Neural cell (in vitro differentiated cells): ENCODE results near the gene XPR1. TPM values are rescaled to one million over a fixed set of nuclear protein-coding genes. Genes with fewer than 3 reads are reported as not detected.

ENCODE experiments used
- H2AFZ ChIP-seq: fragments of 200-600, 300-800 bp; sonication (generic), shearing (Covaris generic); 2 replicates; pipeline ENCODE4 v1.6.0; 2014; ENCODE audit warnings: low read depth, mild to moderate bottlenecking, antibody characterized with exemption, low read length, moderate library complexity
- H3F3A ChIP-seq: fragments of 200-600 bp; shearing (Covaris generic); 2 replicates; pipeline ENCODE4 v1.6.1; 2016; ENCODE audit warnings: mild to moderate bottlenecking, moderate library complexity, mixed read lengths, antibody characterized with exemption, low read length; ENCODE audit not compliant: insufficient read depth, poor library complexity, severe bottlenecking
- H3K27ac ChIP-seq: fragments of 200-600, 300-800 bp; sonication (generic), shearing (Covaris generic); 2 replicates; pipeline ENCODE4 v1.5.1; 2014; ENCODE audit warnings: mild to moderate bottlenecking, low read length, moderate library complexity
- H3K27me3 ChIP-seq: fragments of 300-800, 200-600 bp; sonication (generic), shearing (Covaris generic); 2 replicates; pipeline ENCODE4 v1.6.0; 2014; ENCODE audit warnings: mild to moderate bottlenecking, low read depth, low read length, moderate library complexity; ENCODE audit not compliant: insufficient read depth
- H3K36me3 ChIP-seq: fragments of 300-800, 200-600 bp; sonication (generic), shearing (Covaris generic); 2 replicates; pipeline ENCODE4 v1.5.1; 2014; ENCODE audit warnings: mild to moderate bottlenecking, antibody characterized with exemption, low read length, moderate library complexity; ENCODE audit not compliant: insufficient read depth
- H3K4me2 ChIP-seq: fragments of 300-800, 200-600 bp; sonication (generic), shearing (Covaris generic); 2 replicates; pipeline ENCODE4 v1.6.0; 2014; ENCODE audit warnings: mild to moderate bottlenecking, low read length
- H3K4me3 ChIP-seq: fragments of 300-800, 200-600 bp; sonication (generic), shearing (Covaris generic); 2 replicates; pipeline ENCODE4 v1.5.1; 2014; ENCODE audit warnings: mild to moderate bottlenecking, low read length, moderate library complexity
- H3K79me2 ChIP-seq: fragments of 200-600 bp; shearing (Covaris generic); replicated peaks from 2 replicates; pipeline ENCODE4 v1.6.0; 2014; ENCODE audit warnings: mild to moderate bottlenecking, low read length, moderate library complexity; ENCODE audit not compliant: insufficient read depth
- H3K9ac ChIP-seq: fragments of 300-800, 200-600 bp; sonication (generic), shearing (Covaris generic); 2 replicates; pipeline ENCODE4 v1.6.1; 2016; ENCODE audit warnings: mild to moderate bottlenecking, low read length, mixed read lengths
- H3K9me2 ChIP-seq: fragments of 200-600 bp; shearing (Covaris generic); 2 replicates; pipeline ENCODE4 v1.6.1; 2016; ENCODE audit warnings: mild to moderate bottlenecking, low read length, mixed read lengths; ENCODE audit not compliant: insufficient read depth
- H3K9me3 ChIP-seq: fragments of 200-600, 300-800 bp; sonication (generic), shearing (Covaris generic); 2 replicates; pipeline ENCODE4 v1.6.1; 2016; ENCODE audit warnings: mild to moderate bottlenecking, mixed run types, low read length, moderate library complexity, mixed read lengths
- H4K20me1 ChIP-seq: fragments of 200-600 bp; shearing (Covaris generic); 2 replicates; pipeline ENCODE4 v1.6.1; 2016; ENCODE audit warnings: mild to moderate bottlenecking, mixed run types; ENCODE audit not compliant: insufficient read depth
- CTCF ChIP-seq: fragments of 450-650 bp; IDR thresholded peaks from 2 replicates; pipeline ENCODE4 v1.5.1; 2014; ENCODE audit warnings: antibody characterized with exemption, mild to moderate bottlenecking, moderate library complexity; ENCODE audit not compliant: poor library complexity, severe bottlenecking
- EP300 ChIP-seq: fragments of 450-650 bp; conservative IDR thresholded peaks from 2 replicates; pipeline ENCODE4 v1.6.1; 2014; ENCODE audit warnings: antibody characterized with exemption, mild to moderate bottlenecking, moderate library complexity; ENCODE audit not compliant: poor library complexity, severe bottlenecking
- EZH2 ChIP-seq: fragments of 200-600, 300-800 bp; shearing (Covaris generic), sonication (generic); IDR thresholded peaks from 2 replicates; pipeline ENCODE4 v1.6.1; 2014; ENCODE audit warnings: antibody characterized with exemption, low read length, borderline replicate concordance, mild to moderate bottlenecking; ENCODE audit not compliant: insufficient read depth, poor library complexity, severe bottlenecking
- MXI1 ChIP-seq: fragments of 450-650 bp; conservative IDR thresholded peaks from 2 replicates; pipeline ENCODE4 v1.6.1; 2014; ENCODE audit warnings: antibody characterized with exemption, mild to moderate bottlenecking; ENCODE audit not compliant: poor library complexity, severe bottlenecking
- POLR2AphosphoS5 ChIP-seq: IDR thresholded peaks from 2 replicates; pipeline ENCODE4 v1.6.1; 2012
- RAD21 ChIP-seq: fragments of 450-650 bp; conservative IDR thresholded peaks from 2 replicates; pipeline ENCODE4 v1.6.1; 2014; ENCODE audit warnings: antibody characterized with exemption, mild to moderate bottlenecking, moderate library complexity
- SMC3 ChIP-seq: fragments of 450-650 bp; conservative IDR thresholded peaks from 2 replicates; pipeline ENCODE4 v1.6.1; 2014; ENCODE audit warnings: antibody characterized with exemption, mild to moderate bottlenecking, moderate library complexity; ENCODE audit not compliant: poor library complexity
- TAF1 ChIP-seq: IDR thresholded peaks from 2 replicates; pipeline ENCODE4 v1.6.1; 2012; ENCODE audit warnings: low read depth
- polyA plus RNA-seq: library from polyadenylated mRNA; depleted of rRNA; stranded (reverse); fragments of >200 nt; gene quantifications from 2 replicates; pipeline ENCODE4 v1.2.3, GENCODE V29; 2014
- TF ChIP-seq, protein P1 (sequence below): IDR thresholded peaks from 2 replicates; pipeline ENCODE4 v1.6.1; 2012; ENCODE audit warnings: borderline replicate concordance

XPR1 gene
- polyA plus RNA-seq, 1 donor from 2014 or later = 185 TPM

GRCh38 chr1:180595966-180596365 is 35.9 kb upstream of the XPR1 start:
- H3K4me2 ChIP-seq = no peak overlapping the region
- no peak overlapping the region for H3K4me3 ChIP-seq
- no peak overlapping the region for H3K27ac ChIP-seq
- no peaks in the 10 kb centered on the region for H3F3A ChIP-seq
- no peaks in the 10 kb centered on the region for H3K36me3 ChIP-seq
- no peaks in the 10 kb centered on the region for H3K9me3 ChIP-seq
- H4K20me1 ChIP-seq = no peaks in the 10 kb centered on the region
- no peak overlapping the region for H3K9ac ChIP-seq
- H3K27me3 ChIP-seq = no peaks in the 10 kb centered on the region
- no peaks in the 10 kb centered on the region for H3K79me2 ChIP-seq
- H3K9me2 ChIP-seq = no peaks in the 10 kb centered on the region
- no peak overlapping the region for H2AFZ ChIP-seq
- no peak for TF ChIP-seq MXI1
- no peak for TF ChIP-seq TAF1
- no peak for TF ChIP-seq EP300
- no peak for TF ChIP-seq POLR2AphosphoS5
- TF ChIP-seq, protein P1, sequence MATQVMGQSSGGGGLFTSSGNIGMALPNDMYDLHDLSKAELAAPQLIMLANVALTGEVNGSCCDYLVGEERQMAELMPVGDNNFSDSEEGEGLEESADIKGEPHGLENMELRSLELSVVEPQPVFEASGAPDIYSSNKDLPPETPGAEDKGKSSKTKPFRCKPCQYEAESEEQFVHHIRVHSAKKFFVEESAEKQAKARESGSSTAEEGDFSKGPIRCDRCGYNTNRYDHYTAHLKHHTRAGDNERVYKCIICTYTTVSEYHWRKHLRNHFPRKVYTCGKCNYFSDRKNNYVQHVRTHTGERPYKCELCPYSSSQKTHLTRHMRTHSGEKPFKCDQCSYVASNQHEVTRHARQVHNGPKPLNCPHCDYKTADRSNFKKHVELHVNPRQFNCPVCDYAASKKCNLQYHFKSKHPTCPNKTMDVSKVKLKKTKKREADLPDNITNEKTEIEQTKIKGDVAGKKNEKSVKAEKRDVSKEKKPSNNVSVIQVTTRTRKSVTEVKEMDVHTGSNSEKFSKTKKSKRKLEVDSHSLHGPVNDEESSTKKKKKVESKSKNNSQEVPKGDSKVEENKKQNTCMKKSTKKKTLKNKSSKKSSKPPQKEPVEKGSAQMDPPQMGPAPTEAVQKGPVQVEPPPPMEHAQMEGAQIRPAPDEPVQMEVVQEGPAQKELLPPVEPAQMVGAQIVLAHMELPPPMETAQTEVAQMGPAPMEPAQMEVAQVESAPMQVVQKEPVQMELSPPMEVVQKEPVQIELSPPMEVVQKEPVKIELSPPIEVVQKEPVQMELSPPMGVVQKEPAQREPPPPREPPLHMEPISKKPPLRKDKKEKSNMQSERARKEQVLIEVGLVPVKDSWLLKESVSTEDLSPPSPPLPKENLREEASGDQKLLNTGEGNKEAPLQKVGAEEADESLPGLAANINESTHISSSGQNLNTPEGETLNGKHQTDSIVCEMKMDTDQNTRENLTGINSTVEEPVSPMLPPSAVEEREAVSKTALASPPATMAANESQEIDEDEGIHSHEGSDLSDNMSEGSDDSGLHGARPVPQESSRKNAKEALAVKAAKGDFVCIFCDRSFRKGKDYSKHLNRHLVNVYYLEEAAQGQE = no peak
- TF ChIP-seq RAD21 = no peak
- TF ChIP-seq CTCF = no peak
- no peak for TF ChIP-seq EZH2
- TF ChIP-seq SMC3 = no peak

GRCh38 chr1:180597520-180597919 is 34.3 kb upstream of the XPR1 start:
- no peak overlapping the region for H3K4me3 ChIP-seq
- H3K9ac ChIP-seq = no peak overlapping the region
- no peaks in the 10 kb centered on the region for H3K9me2 ChIP-seq
- no peaks in the 10 kb centered on the region for H3K27me3 ChIP-seq
- H3F3A ChIP-seq = no peaks in the 10 kb centered on the region
- no peak overlapping the region for H3K27ac ChIP-seq
- no peak overlapping the region for H3K4me2 ChIP-seq
- H3K79me2 ChIP-seq = no peaks in the 10 kb centered on the region
- no peaks in the 10 kb centered on the region for H3K9me3 ChIP-seq
- TF ChIP-seq RAD21 (no peak), MXI1 (no peak), TAF1 (no peak), SMC3 (no peak), EZH2 (no peak), CTCF (no peak), POLR2AphosphoS5 (no peak), EP300 (no peak)
- TF ChIP-seq, protein P1 = no peak
- H2AFZ ChIP-seq = no peak overlapping the region
- no peaks in the 10 kb centered on the region for H4K20me1 ChIP-seq
- H3K36me3 ChIP-seq = no peaks in the 10 kb centered on the region
